Immature natural killer cell (primary cell): ENCODE data around the gene DHODH. TPM values are rescaled to one million over a fixed set of nuclear protein-coding genes. Genes with fewer than 3 reads are reported as not detected.
"Not testable (repeated sequence)": the region's sequence is repeated elsewhere in the genome, so short reads cannot be mapped to it uniquely, and the experiment has no call there.

ENCODE experiments used
- DNase-seq, 3 donors: peaks; one replicate each; pipeline ENCODE4 v3.0.0; 2022; ENCODE audit warnings: mixed read lengths in 1 of 3
- H3K27ac Mint-ChIP-seq, 6 donors: one replicate each; pipeline ENCODE4 v1.8.0; 2020; ENCODE audit warnings: mixed read lengths in 6 of 6, mild to moderate bottlenecking in 5 of 6, inconsistent platforms in 4 of 6, moderate library complexity in 3 of 6
- H3K27me3 Mint-ChIP-seq, 3 donors: one replicate each; pipeline ENCODE4 v1.8.0; 2020 to 2021; ENCODE audit warnings: low read depth in 3 of 3, mild to moderate bottlenecking in 3 of 3, mixed read lengths in 3 of 3, moderate library complexity in 3 of 3, inconsistent platforms in 1 of 3
- H3K36me3 Mint-ChIP-seq, 3 donors: one replicate each; pipeline ENCODE4 v1.8.0; 2020; ENCODE audit warnings: mixed read lengths in 3 of 3, inconsistent platforms in 2 of 3, mild to moderate bottlenecking in 2 of 3
- H3K4me1 Mint-ChIP-seq, 2 donors: one replicate each; pipeline ENCODE4 v1.8.0; 2020; ENCODE audit warnings: inconsistent platforms in 2 of 2, mild to moderate bottlenecking in 2 of 2, mixed read lengths in 2 of 2, moderate library complexity in 1 of 2
- H3K4me3 Mint-ChIP-seq, 5 donors: one replicate each; pipeline ENCODE4 v1.8.0; 2020; ENCODE audit warnings: mild to moderate bottlenecking in 5 of 5, mixed read lengths in 5 of 5, inconsistent platforms in 3 of 5, moderate library complexity in 3 of 5
- H3K9me3 Mint-ChIP-seq, 6 donors: one replicate each; pipeline ENCODE4 v1.8.0; 2020; ENCODE audit warnings: mild to moderate bottlenecking in 6 of 6, mixed read lengths in 6 of 6, inconsistent platforms in 4 of 6, moderate library complexity in 3 of 6
- polyA plus RNA-seq, 3 donors: library from polyadenylated mRNA; unstranded; fragments of 300-500 nt; fragmentation: Illumina TruSeq; gene quantifications; one replicate each; pipeline ENCODE4 v1.2.3, GENCODE V29; 2021

Gene DHODH
- polyA plus RNA-seq, 3 donors from 2014 or later: 0.34 to 7.2 (median 5.9) TPM

DNA sequence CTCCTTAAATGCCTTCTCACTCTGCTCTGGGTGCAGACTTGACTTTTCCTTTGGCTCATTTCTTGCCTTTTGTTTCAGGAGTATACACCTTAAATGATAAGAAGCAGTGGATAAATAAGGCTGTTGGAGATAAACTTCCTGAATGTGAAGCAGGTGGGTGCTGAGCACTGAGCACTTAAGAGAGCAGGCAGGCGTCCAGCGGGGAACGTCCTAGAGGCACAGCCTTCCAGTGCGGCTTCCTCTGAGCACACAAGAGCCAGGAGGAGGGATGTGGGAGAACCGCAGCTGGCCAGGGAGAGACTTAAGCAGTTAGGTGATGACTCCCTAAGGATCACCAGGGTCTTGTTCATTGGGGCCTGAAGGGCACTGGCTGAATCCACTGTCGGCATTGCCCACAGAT is 66.5 kb downstream of the DHODH start:
- H3K27ac Mint-ChIP-seq, H3K4me1 Mint-ChIP-seq, DNase-seq: not testable (repeated sequence)

More for the DNA sequence above, 66.5 kb downstream of the DHODH start:
- not testable (repeated sequence) for H3K27me3 Mint-ChIP-seq, H3K36me3 Mint-ChIP-seq, H3K4me3 Mint-ChIP-seq, H3K9me3 Mint-ChIP-seq

Other genes with a start within 250 kb of the DHODH start
- 10 to 100 TPM in 1 of 3 donors, 1 to 10 TPM in 2; 5.2 to 24.4 (median 5.2) TPM for gene AP1G1, start 199.9 kb upstream of the DHODH start, polyA plus RNA-seq
- gene ATXN1L, start 162.8 kb upstream of the DHODH start, polyA plus RNA-seq: 10 to 100 TPM in 1 of 3 donors, 1 to 10 TPM in 2; 9.6 to 18.6 (median 9.8) TPM
- gene ZNF821, start 124.6 kb upstream of the DHODH start, polyA plus RNA-seq: 10 to 100 TPM in 2 of 3 donors, 1 to 10 TPM in 1; 9.3 to 12.6 (median 12.2) TPM
- 100 to 1,000 TPM in 2 of 3 donors, 10 to 100 TPM in 1; 98.3 to 171 (median 141) TPM for gene IST1, start 113.2 kb upstream of the DHODH start, polyA plus RNA-seq
- not detected for gene PKD1L3, start 8.3 kb upstream of the DHODH start, polyA plus RNA-seq
- not detected for gene HP, start 45.8 kb downstream of the DHODH start, polyA plus RNA-seq
- gene HPR, start 54.5 kb downstream of the DHODH start, polyA plus RNA-seq: not detected
- gene TXNL4B, start 84.9 kb downstream of the DHODH start, polyA plus RNA-seq: 10 to 100 TPM in 2 of 3 donors, 1 to 10 TPM in 1; 9.6 to 18.3 (median 12.1) TPM
- gene DHX38, start 85.1 kb downstream of the DHODH start, polyA plus RNA-seq: 10 to 100 TPM; 16.9 to 39.9 (median 20.6) TPM
- gene PMFBP1, start 163.4 kb downstream of the DHODH start, polyA plus RNA-seq: not detected